GM18867 (cell line): ENCODE measurements around the gene UBP1.

ENCODE experiments used
- ATAC-seq: cut with Tn5 transposase; IDR thresholded peaks from one replicate; pipeline ENCODE4 v1.9.1; 2021; ENCODE audit warnings: mild to moderate bottlenecking, moderate library complexity; ENCODE audit not compliant: unreplicated experiment

The UBP1 gene

DNA sequence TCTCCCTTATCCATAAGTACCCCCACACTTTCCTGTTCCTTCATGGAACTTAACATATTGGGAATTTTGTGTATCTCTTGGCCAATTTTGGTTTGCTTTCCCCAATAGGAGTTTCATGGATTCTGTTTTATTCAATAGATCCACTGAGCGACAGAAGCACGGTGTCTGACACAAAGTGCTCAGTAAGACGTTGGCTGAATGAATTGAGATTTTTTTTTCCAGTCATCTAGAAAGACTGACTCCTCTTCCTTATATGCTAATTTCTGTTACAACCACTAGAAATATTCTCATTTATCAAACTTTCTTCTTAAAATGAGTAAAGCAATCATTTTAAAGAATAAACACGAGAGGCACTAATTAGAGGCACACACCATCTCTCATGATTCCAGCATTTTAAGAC is 48.1 kb downstream of the UBP1 start:
- no peak for ATAC-seq

- ATAC-seq, result no peak
Measured at GRCh38 chr3:33391255-33391995, 48.8 kb downstream of the UBP1 start.

DNA sequence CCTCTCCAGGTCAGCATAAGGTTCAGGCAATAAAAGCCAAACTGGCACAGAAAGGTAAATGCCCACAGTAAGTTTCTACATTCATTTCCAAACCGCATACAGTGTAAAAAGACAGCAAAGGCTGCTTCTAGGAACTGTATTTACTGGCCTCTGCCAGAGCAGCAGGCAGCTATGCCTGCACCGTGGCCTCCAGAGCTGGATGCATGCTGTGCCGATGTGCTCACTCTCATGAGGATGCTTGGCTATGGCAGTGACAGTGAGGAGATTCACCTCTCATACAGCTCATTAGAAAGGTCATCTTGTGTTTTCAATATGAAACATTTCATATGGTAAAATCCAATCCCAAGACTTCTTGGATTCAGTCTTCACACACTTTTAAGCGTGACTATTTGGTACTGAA is 50.3 kb downstream of the UBP1 start:
- no peak for ATAC-seq

DNA sequence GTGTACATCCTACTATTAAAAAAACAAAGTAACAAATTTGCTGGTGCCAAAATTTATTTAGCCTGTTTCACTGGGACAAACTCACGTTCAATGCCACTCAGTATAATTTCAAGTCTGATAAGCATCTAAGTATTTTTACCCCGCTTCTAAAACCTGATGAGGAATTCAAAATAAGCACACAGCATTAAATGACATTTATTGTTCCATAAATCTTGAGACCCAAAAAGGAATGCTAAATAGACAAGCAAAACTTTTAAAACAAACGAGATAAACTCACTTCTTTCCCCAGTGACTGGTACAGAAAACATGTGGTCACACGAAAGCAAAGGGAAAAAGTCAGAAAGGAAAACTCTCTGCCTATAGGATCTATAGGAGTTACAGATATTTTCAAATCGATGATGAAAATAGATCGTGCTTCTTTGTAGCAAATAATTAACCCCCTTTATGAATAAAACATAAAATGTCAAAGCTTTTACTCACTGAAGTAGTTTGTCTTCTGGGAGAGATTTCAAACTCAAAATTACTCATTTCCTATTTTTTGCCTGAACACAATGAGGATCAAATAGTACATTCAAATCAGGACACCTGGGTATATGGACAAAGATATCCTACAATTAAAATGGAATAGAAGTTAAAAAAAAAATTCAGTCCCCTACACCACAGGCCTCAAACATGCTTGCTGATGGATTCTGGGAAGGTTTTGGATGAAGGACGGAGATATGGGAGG is 51.7 kb downstream of the UBP1 start:
- no peak for ATAC-seq

- ATAC-seq, result no peak
Measured at GRCh38 chr3:33386631-33387030, 53.6 kb downstream of the UBP1 start.

GRCh38 chr3:33385423-33385822 is 54.8 kb downstream of the UBP1 start:
- no peak for ATAC-seq

DNA sequence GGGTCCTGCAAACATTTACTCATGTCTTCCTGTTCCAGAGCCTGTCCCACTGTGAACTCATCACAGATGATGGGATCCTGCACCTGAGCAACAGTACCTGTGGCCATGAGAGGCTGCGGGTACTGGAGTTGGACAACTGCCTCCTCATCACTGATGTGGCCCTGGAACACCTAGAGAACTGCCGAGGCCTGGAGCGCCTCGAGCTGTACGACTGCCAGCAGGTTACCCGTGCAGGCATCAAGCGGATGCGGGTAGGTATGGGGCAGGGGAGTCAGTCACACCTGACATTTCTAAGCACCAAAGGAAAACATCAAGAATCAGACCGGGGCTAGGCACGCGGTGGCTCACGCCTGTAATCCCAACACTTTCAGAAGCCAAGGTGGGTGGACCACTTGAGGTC is 56.3 kb downstream of the UBP1 start:
- ATAC-seq, result no peak

- ATAC-seq, result no peak
Measured at GRCh38 chr3:33380653-33381052, 59.6 kb downstream of the UBP1 start.

DNA sequence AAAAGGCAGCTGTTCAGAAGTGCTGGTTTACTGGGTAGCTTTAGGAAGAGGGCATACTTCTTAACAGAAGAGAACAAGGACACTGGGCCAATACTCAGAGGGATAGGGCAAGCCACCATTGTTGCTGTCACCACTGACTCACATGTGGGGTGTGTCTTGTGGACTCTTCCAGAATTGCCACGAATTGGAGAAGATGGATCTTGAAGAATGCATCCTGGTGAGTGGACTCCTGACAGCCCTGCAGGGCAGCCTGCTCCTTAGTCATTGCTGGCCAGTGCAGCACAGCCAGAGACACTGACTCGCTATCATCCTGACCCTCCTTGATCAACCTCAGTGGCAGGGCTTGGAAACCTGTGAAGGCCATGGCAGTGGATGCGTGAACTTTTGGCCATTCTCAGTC is 62.3 kb downstream of the UBP1 start:
- ATAC-seq, result no peak

DNA sequence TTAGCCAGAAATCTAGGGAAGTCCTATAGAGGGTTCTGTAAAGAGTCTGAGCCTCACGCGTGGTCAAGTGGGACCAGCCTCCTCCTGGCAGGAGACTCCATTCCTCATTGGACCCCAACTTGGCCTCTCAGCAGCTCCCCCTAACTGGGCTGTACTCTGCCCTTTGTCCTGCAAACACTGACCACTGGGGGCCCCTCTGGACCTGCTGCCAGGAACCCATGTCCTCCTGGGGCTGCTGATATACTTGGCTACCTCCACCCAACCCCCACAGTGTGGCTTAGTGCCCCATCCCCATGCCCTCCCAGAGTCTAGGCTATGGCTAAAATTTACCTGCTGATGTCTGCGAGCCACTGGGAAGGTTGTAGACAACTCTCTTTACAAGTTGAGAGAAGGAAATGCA is 62.7 kb downstream of the UBP1 start:
- ATAC-seq, result no peak

DNA sequence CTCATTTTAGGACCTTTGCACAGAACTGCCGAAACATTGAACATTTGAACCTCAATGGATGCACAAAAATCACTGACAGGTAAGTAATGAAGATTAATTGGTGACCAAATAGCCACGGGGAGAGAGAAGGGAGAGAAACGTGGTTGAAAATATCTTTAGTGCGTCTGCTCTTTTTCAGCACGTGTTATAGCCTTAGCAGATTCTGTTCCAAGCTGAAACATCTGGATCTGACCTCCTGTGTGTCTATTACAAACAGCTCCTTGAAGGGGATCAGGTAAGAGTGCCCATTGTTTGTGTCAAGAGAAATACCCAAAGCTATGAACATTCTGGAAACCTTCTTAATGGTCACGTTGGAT is 67.1 kb downstream of the UBP1 start:
- no peak for ATAC-seq

- peak; percentile 74 for ATAC-seq
Measured at GRCh38 chr3:33372218-33373081, 67.8 kb downstream of the UBP1 start.

- ATAC-seq, result no peak
Measured at GRCh38 chr3:33364531-33365128, 75.6 kb downstream of the UBP1 start.

DNA sequence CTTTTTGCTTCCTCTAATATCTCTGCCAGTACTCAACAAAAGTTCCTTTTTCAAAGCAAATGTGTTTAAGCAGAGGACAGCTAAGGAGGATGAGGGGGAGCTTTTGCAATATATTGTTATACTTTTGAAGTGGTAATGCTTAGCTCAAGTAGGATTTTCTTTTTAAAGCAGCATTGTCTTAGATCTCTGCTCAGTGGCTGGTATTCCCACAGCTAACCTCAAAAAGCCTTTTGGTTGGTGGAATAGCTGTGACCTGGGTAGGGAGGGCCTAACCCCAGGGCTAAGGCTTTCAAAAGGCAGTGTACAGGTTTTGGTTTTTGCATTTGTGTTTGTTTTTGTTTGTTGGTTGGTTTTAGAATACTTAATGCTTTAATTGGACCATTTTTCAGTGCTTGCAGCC is 76.1 kb downstream of the UBP1 start:
- no peak for ATAC-seq

GRCh38 chr3:33363113-33363800 is 76.9 kb downstream of the UBP1 start:
- ATAC-seq, result no peak

DNA sequence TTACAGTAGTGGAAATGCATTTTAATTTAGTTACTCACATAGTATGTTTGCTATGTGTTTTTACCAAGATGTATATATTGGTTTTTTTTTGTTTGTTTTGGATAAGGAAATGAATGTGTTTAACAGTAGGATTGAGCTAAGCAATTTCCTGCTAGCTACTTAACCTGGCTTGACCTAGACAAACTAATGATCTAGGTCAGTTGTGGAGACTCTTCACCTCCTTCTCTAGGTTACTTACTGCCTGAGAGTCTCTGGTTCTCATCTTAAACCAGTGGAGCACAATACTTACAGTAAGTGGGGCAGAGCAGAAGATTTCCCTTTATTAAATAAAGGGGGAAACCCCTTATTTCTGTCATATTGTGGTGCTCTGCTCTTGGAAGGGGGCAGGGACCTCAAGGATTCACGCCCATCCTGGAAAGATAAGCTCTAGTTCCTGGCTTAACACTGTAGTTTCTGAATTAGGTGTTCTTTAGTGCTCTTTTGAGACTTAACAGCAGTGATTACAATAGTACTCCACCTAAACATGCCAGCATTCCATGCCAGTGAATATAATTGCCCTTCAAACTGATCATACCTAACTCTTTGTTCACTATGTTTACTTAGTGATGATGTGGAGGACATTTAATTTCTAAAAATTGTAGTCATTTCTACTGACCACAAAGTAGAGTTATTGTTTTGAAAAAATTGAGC is 79.9 kb downstream of the UBP1 start:
- ATAC-seq, result no peak

- no peak for ATAC-seq
Measured at GRCh38 chr3:33358172-33358781, 81.9 kb downstream of the UBP1 start.

- no peak for ATAC-seq
Measured at GRCh38 chr3:33355611-33356010, 84.6 kb downstream of the UBP1 start.

GRCh38 chr3:33339758-33340157 is 100.4 kb downstream of the UBP1 start:
- no peak for ATAC-seq
